ENCODE measurements around the gene ARSJ.

DNA sequence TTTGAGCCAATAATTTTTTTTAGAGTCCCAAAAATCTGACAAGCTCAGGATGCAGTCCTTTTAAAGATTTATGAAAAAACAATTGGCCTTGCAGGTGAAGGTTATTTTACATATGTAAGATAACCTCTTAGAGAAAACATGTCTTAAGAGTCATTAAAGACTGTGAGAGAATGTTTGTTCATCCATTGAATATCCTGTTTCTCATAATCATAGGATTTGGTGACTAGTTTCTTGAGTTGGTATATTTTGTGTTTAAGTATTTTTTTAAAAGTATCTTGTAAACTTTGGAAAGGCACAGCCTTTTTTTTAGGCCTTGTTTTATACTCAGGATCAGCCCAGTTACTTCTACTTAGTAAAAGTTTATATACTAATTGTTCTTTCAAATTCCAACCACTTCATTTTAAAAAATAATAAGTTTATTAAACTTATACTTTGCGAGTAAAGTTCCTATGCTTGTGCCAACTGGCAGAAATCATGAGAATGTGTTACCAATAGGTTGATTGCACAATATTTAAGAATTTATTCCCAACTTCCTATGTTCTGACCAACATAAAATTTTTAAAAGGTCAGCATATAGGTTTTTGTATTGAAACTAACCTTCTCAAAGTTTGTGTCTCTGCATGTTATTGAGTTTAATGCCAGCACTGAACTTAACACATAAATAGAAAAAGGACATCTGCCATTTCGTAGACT is 40.0 kb upstream of the ARSJ start:
- TF ChIP-seq CTCF (IDR thresholded peaks at IDR 0.05; ENCODE audit: low read length) (no peak), EZH2 (IDR thresholded peaks at IDR 0.05; ENCODE audit: borderline replicate concordance, low read length) (no peak)
